GM08714 (cell line): ENCODE results near the gene AOAH.

Source experiments
- H3K4me3 ChIP-seq: fragments of 200-500 bp; sonication (Bioruptor generic); 2 replicates; pipeline ENCODE4 v1.5.1; 2014; ENCODE audit warnings: mild to moderate bottlenecking, low read length, inconsistent platforms
- ZNF274 ChIP-seq: IDR thresholded peaks from 2 replicates; pipeline ENCODE4 v1.6.1; 2012; ENCODE audit warnings: mild to moderate bottlenecking, low read depth, low read length

The AOAH gene

GRCh38 chr7:36644625-36645422 lies 79.5 kb downstream of the AOAH start:
- TF ChIP-seq ZNF274: no peak
- no peak overlapping the region for H3K4me3 ChIP-seq

DNA sequence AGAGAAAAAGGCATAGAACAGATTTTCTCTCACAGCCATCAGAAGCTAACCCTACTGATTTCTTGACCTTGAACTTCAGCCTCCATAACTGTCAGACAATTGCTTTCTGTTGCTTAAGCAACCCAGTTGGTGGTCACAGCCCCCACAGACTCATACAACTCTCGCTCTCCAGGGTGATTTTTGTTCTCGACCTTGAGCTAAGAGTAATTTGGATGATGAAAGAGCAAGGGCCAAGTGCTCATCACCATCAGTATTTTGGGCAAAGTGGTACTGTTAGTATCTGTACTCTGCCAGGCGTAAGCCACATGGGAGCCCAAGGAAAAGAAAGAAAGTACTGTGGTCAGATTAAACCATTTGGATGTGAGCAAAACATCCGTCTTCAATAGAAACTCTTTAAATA lies 81.9 kb downstream of the AOAH start:
- no peak for TF ChIP-seq ZNF274
- H3K4me3 ChIP-seq: no peak overlapping the region

GRCh38 chr7:36642010-36642409 lies 82.3 kb downstream of the AOAH start:
- H3K4me3 ChIP-seq: no peak overlapping the region
- TF ChIP-seq ZNF274: no peak

DNA sequence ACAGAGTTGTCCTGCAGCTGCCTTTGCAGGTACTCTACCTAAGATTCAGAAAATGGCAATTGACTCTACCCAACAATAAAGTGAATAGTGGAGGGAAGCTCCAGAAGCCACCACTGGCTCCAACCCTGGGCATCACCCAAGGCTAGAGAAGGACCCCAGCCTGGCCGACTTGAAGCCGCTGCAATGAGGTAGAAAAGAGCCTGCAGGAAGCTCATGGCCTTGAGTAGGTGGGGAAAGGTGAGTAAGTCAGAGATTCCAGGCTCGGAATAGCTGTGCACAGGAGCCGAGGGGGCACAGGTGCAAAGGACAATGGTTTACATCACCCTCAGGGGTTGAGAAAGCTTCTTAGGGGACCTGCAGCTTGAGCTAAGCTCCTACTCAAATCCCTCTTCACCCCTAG lies 83.6 kb downstream of the AOAH start:
- no peak for TF ChIP-seq ZNF274
- no peak overlapping the region for H3K4me3 ChIP-seq

- no peak for TF ChIP-seq ZNF274
These were observed 84.5 kb downstream of the AOAH start for GRCh38 chr7:36639826-36640225.

GRCh38 chr7:36638586-36639263 lies 85.6 kb downstream of the AOAH start:
- no peak overlapping the region for H3K4me3 ChIP-seq
- no peak for TF ChIP-seq ZNF274

More at GRCh38 chr7:36639826-36640225, 84.5 kb downstream of the AOAH start:
- no peak overlapping the region for H3K4me3 ChIP-seq

DNA sequence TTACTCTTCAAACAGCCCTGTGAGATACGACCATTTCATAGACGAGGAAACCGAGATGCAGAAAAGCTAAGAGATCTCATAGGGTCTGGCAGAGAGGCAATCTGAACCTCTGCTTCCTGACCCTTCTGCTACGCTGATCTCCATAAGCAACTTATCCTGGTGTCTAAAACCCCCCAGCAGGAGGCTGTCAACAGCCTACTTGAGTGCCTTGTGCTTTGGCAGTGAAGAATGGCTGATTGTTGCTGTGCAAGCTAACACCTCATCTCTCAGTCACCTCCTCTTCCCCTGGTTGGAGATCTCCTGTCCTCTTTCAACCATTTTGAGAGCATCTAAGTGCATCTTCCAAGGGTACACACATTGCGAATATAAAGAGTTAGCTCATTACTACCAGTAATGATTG lies 86.2 kb downstream of the AOAH start:
- no peak for TF ChIP-seq ZNF274
- no peak overlapping the region for H3K4me3 ChIP-seq

DNA sequence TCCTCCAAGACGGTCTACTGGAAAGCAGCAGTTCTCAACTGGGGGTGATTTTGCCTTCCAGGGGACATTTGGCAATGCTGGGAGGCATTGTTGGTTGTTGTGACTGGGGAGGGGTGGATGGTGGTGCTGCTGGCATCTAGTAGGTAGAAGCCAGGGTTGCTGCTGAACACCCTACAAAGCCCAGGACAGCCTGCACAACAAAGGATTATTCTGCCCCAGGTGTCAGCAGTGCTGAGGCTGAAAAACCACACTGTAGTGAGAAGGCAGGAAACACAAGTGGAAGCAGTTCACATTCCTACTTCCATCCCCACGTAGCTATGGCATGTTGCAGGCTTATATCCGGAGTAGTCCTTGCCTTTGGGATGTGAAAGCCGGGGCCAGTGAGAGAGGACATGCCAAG lies 86.9 kb downstream of the AOAH start:
- TF ChIP-seq ZNF274: no peak
- no peak overlapping the region for H3K4me3 ChIP-seq

DNA sequence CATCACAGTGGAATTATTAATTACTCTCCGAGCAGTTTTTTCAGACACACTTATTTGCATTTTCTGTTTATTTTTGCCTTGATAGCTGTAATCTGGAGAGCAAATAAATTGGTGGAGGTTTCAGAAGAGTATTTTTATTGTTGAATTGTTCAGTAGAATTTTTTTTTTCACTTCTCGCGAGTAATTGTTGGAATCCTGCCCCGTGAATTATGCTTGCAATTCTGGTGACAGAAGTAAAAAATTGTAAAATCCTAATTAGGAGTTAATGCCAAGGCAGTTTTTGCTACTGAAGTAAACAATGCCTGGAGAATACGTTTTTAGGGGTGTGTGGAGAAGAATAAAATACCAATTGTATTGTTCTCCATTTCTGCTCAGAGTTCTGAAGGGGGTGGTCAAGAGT lies 88.2 kb downstream of the AOAH start:
- no peak for TF ChIP-seq ZNF274

DNA sequence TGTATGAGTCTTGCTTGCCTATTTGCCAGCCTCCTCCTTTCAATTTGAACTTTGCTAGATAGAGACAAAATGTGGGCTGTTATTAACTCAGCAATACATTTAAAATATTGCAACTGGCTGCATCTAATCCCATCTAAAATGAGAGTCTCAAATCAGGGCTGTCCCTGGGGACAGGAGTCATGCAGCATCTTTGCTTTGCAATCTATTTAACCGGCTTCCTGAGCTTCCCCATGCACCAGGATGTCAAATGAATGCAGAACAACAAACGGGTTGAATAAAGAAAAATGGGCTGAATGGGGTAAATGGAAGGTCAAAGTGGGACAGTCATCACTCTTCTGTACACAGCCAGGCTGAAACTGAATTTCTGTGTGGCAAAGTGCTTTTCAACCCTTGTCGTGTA lies 89.2 kb downstream of the AOAH start:
- TF ChIP-seq ZNF274: no peak
- no peak overlapping the region for H3K4me3 ChIP-seq

More for the DNA sequence above, 88.2 kb downstream of the AOAH start:
- H3K4me3 ChIP-seq: no peak overlapping the region

DNA sequence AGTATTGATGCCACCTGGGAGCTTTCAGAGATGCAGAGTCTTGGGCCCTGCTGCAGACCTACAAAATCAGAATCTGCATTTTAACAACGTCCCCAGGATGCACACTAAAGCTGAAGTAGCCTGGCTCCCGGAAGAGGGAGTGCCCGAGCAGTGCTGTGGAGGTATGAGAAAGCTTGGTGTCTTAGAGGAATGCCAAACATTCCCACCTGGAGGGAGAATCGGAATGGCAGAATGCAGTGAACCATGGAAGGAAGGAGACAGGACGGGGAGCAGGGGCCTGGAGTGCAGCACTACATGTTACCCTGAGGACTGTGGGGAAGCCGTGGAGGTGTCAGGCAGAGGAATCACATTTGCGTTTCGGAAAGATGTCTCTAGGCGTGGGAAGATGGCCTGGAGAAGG lies 90.9 kb downstream of the AOAH start:
- no peak overlapping the region for H3K4me3 ChIP-seq
- no peak for TF ChIP-seq ZNF274

GRCh38 chr7:36630112-36630650 lies 94.1 kb downstream of the AOAH start:
- H3K4me3 ChIP-seq: no peak overlapping the region
- no peak for TF ChIP-seq ZNF274

DNA sequence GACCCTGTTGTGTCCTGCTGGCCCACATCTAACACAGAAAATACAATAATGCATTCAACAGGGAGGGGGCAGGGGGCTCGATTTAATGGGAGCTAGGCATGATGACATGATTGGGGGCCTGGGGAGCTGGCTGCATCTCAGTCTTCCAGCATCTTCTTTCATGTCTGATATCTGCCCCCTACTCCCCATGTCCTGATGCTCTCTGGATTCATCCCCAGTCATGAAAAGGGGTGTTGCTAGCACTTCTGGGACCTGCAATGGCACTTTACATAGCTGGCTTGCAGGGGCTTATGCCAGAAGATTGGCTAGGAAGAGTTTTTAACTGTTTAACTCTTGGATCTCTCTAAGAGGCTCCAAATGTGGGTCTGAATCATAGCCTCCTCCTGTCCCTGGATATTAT lies 94.9 kb downstream of the AOAH start:
- no peak for TF ChIP-seq ZNF274
- no peak overlapping the region for H3K4me3 ChIP-seq

GRCh38 chr7:36627836-36628235 lies 96.5 kb downstream of the AOAH start:
- TF ChIP-seq ZNF274: no peak
- H3K4me3 ChIP-seq: no peak overlapping the region

DNA sequence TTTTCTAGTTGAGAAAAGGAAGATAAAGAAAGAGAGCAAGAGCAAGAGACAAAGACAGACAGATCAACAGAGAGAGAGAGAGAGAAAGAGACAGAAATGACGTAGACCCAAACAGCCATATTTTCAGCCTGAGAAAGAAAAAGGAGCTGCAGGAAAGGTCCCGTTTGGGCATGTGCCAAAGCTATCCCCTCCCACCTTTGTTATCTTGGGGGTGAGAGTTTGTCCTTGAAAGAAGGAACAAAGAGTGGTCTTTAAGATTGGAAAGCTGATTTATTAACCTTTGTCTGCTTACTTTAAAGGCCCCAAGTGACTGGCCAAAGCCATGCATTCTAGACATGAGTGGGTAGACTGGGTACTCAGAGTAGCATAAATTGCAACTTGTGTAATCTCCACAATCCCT lies 98.2 kb downstream of the AOAH start:
- no peak overlapping the region for H3K4me3 ChIP-seq
- no peak for TF ChIP-seq ZNF274
